ENCODE measurements around the gene ALX3.

Gene ALX3

GRCh38 chr1:110012100-110012780 is 58.2 kb downstream of the ALX3 start:
- Histone ChIP-seq H2BK12ac (ENCODE audit: low read length) (no peak overlapping the region), H3K23ac (ENCODE audit: low read length) (no peak overlapping the region), H3K4me3 (ENCODE audit: low read depth, low read length) (no peak overlapping the region), H3K9ac (ENCODE audit: low read length) (peak overlapping the region; percentile 1), H4K12ac (ENCODE audit: low read depth, low read length) (no peak overlapping the region), H2AFZ (ENCODE audit: insufficient read depth, low read length, poor library complexity) (no peak overlapping the region), H2AK5ac (ENCODE audit: low read length) (no peak overlapping the region), H2BK120ac (ENCODE audit: insufficient read depth, low read length, poor library complexity) (no peak overlapping the region), H3K4me1 (ENCODE audit: control insufficient read depth in 1 of 2, insufficient read depth in 2 of 2, low read length in 2 of 2) (peaks cover 2% of the 10 kb centered on the region in 2 experiments), H3K27me3 (ENCODE audit: insufficient read depth, low read length) (no peaks in the 10 kb centered on the region), H4K91ac (ENCODE audit: low read depth, low read length) (no peak overlapping the region), H3K4me2 (ENCODE audit: low read length) (no peak overlapping the region), H3K79me2 (ENCODE audit: control insufficient read depth, insufficient read depth, low read length, poor library complexity) (no peaks in the 10 kb centered on the region), H2BK5ac (ENCODE audit: low read depth, low read length, poor library complexity) (no peak overlapping the region), H3K79me1 (ENCODE audit: low read length) (no peaks in the 10 kb centered on the region), H3K14ac (ENCODE audit: low read length) (no peak overlapping the region), H3K9me3 (ENCODE audit: insufficient read depth, low read depth, low read length) (no peaks in the 10 kb centered on the region), H3K36me3 (ENCODE audit: control insufficient read depth in 1 of 2, insufficient read depth in 2 of 2, low read length in 2 of 2) (peaks cover 20 to 37% of the 10 kb centered on the region in 2 experiments), H3K18ac (ENCODE audit: low read length) (no peak overlapping the region), H4K8ac (ENCODE audit: low read depth, low read length) (no peak overlapping the region), H3K4ac (ENCODE audit: low read depth, low read length) (no peak overlapping the region), H3K27ac (ENCODE audit: low read depth, low read length) (no peak overlapping the region)
- DNase-seq: no peak
- no CpG with 5 or more reads among the region's 6 CpGs for WGBS (ENCODE audit: extremely low coverage, insufficient coverage, insufficient read length)

GRCh38 chr1:110011527-110012041 is 58.9 kb downstream of the ALX3 start:
- H3K14ac ChIP-seq (ENCODE audit: low read length): no peak overlapping the region
- no peaks in the 10 kb centered on the region for H3K79me1 ChIP-seq (ENCODE audit: low read length)
- H3K18ac ChIP-seq (ENCODE audit: low read length): no peak overlapping the region
- no peak overlapping the region for H2AFZ ChIP-seq (ENCODE audit: insufficient read depth, low read length, poor library complexity)
- no peak overlapping the region for H2BK120ac ChIP-seq (ENCODE audit: insufficient read depth, low read length, poor library complexity)
- H3K4me1 ChIP-seq (ENCODE audit: control insufficient read depth in 1 of 2, insufficient read depth in 2 of 2, low read length in 2 of 2): peaks cover 2 to 6% of the 10 kb centered on the region in 2 experiments
- H4K12ac ChIP-seq (ENCODE audit: low read depth, low read length): no peak overlapping the region
- no peak overlapping the region for H3K9ac ChIP-seq (ENCODE audit: low read length)
- no peak overlapping the region for H4K91ac ChIP-seq (ENCODE audit: low read depth, low read length)
- no peaks in the 10 kb centered on the region for H3K9me3 ChIP-seq (ENCODE audit: insufficient read depth, low read depth, low read length)
- no peak overlapping the region for H3K4me3 ChIP-seq (ENCODE audit: low read depth, low read length)
- no peaks in the 10 kb centered on the region for H3K27me3 ChIP-seq (ENCODE audit: insufficient read depth, low read length)
- no peak overlapping the region for H3K27ac ChIP-seq (ENCODE audit: low read depth, low read length)
- no CpG with 5 or more reads among the region's 2 CpGs for WGBS (ENCODE audit: extremely low coverage, insufficient coverage, insufficient read length)
- H2BK12ac ChIP-seq (ENCODE audit: low read length): no peak overlapping the region
- H4K8ac ChIP-seq (ENCODE audit: low read depth, low read length): no peak overlapping the region
- H3K4ac ChIP-seq (ENCODE audit: low read depth, low read length): no peak overlapping the region
- no peak overlapping the region for H2AK5ac ChIP-seq (ENCODE audit: low read length)
- peaks cover 2% of the 10 kb centered on the region for H3K79me2 ChIP-seq (ENCODE audit: control insufficient read depth, insufficient read depth, low read length, poor library complexity)
- H3K23ac ChIP-seq (ENCODE audit: low read length): no peak overlapping the region
- H3K4me2 ChIP-seq (ENCODE audit: low read length): no peak overlapping the region
- H3K36me3 ChIP-seq (ENCODE audit: control insufficient read depth in 1 of 2, insufficient read depth in 2 of 2, low read length in 2 of 2): peaks cover 18 to 34% of the 10 kb centered on the region in 2 experiments
- no peak overlapping the region for H2BK5ac ChIP-seq (ENCODE audit: low read depth, low read length, poor library complexity)
- peak; percentile 33 to 64 for DNase-seq
